GM21381 (cell line): ENCODE results near the gene SNTB2.
A peak's percentile ranks its signal among the peaks of the same experiment; 100 is the strongest.

ENCODE experiments used
- ATAC-seq: cut with Tn5 transposase; IDR thresholded peaks from one replicate; pipeline ENCODE4 v1.9.1; 2021; ENCODE audit warnings: mild to moderate bottlenecking, moderate library complexity; ENCODE audit not compliant: unreplicated experiment

Gene SNTB2

GRCh38 chr16:69179328-69180010 lies 7.5 kb upstream of the SNTB2 start:
- ATAC-seq: no peak

- no peak for ATAC-seq
Observed at GRCh38 chr16:69180011-69180338, 7.0 kb upstream of the SNTB2 start.

GRCh38 chr16:69182730-69183416 lies 4.1 kb upstream of the SNTB2 start:
- no peak for ATAC-seq

- ATAC-seq: peak; percentile 23
Observed at GRCh38 chr16:69187446-69188235, 677 bp downstream of the SNTB2 start.

GRCh38 chr16:69188236-69188549 lies 1.2 kb downstream of the SNTB2 start:
- ATAC-seq: no peak

- ATAC-seq: no peak
Observed at GRCh38 chr16:69188716-69189115, 1.8 kb downstream of the SNTB2 start.

- ATAC-seq: no peak
Observed at GRCh38 chr16:69190046-69190588, 3.2 kb downstream of the SNTB2 start.

GRCh38 chr16:69190598-69190997 lies 3.6 kb downstream of the SNTB2 start:
- ATAC-seq: no peak

GRCh38 chr16:69191136-69191535 lies 4.2 kb downstream of the SNTB2 start:
- ATAC-seq: no peak

GRCh38 chr16:69193855-69194254 lies 6.9 kb downstream of the SNTB2 start:
- no peak for ATAC-seq

GRCh38 chr16:69194488-69194887 lies 7.5 kb downstream of the SNTB2 start:
- no peak for ATAC-seq

- no peak for ATAC-seq
Observed at GRCh38 chr16:69195369-69196029, 8.5 kb downstream of the SNTB2 start.

GRCh38 chr16:69197573-69197972 lies 10.6 kb downstream of the SNTB2 start:
- ATAC-seq: no peak

GRCh38 chr16:69199382-69199781 lies 12.4 kb downstream of the SNTB2 start:
- ATAC-seq: no peak

- ATAC-seq: no peak
Observed at GRCh38 chr16:69201291-69201690, 14.3 kb downstream of the SNTB2 start.

- ATAC-seq: no peak
Observed at GRCh38 chr16:69201787-69202186, 14.8 kb downstream of the SNTB2 start.

- no peak for ATAC-seq
Observed at GRCh38 chr16:69204172-69204571, 17.2 kb downstream of the SNTB2 start.

- ATAC-seq: no peak
Observed at GRCh38 chr16:69209735-69210134, 22.8 kb downstream of the SNTB2 start.

- ATAC-seq: no peak
Observed at GRCh38 chr16:69217433-69217832, 30.5 kb downstream of the SNTB2 start.

- no peak for ATAC-seq
Observed at GRCh38 chr16:69219279-69219678, 32.3 kb downstream of the SNTB2 start.

GRCh38 chr16:69223882-69224281 lies 36.9 kb downstream of the SNTB2 start:
- ATAC-seq: no peak
